ENCODE measurements around the gene ACSF3. TPM values are rescaled to one million over a fixed set of nuclear protein-coding genes. Genes with fewer than 3 reads are reported as not detected.

The ACSF3 gene
- total and polyA plus RNA-seq, 2 donors (not counting 1 experiment from before 2014, with no cell fraction given) = 45.2 to 113 TPM

GRCh38 chr16:89074803-89075688, 18.6 kb upstream of the ACSF3 start:
- no peak overlapping the region for H3K4me3 Mint-ChIP-seq

More at GRCh38 chr16:89074803-89075688, 18.6 kb upstream of the ACSF3 start:
- no peaks in the 10 kb centered on the region for H3K36me3 ChIP-seq (replicated peaks in 1 of 2; ENCODE audit: control extremely low read depth in 1 of 2, control insufficient read depth in 1 of 2, extremely low read depth in 1 of 2, insufficient read depth in 2 of 2, low read length in 1 of 2)
- ChIA-PET POLR2A (no interaction called here), CTCF (no interaction called here)
- peaks cover 0 to 20% (median 0%) of the 10 kb centered on the region in 3 donors for H3K9me3 ChIP-seq (ENCODE audit: control extremely low read depth in 1 of 3, control insufficient read depth in 2 of 3, insufficient read depth in 1 of 3, low read length in 2 of 3)
- H4K20me1 ChIP-seq (ENCODE audit: control insufficient read depth, insufficient read depth, low read length, poor library complexity, severe bottlenecking) = no peaks in the 10 kb centered on the region
- H3K27ac Mint-ChIP-seq = no peak overlapping the region
- TF ChIP-seq EZH2 (IDR thresholded peaks at IDR 0.05; ENCODE audit: borderline replicate concordance, insufficient read depth, low read depth, low read length, poor library complexity, severe bottlenecking) (no peak), CTCF (IDR thresholded peaks at IDR 0.05) (no peak)
- no peaks in the 10 kb centered on the region for H3K27me3 ChIP-seq (replicated peaks in 1 of 4; ENCODE audit: control extremely low read depth in 1 of 4, control insufficient read depth in 3 of 4, insufficient read depth in 4 of 4, low read length in 3 of 4)
- H2AFZ ChIP-seq (ENCODE audit: insufficient read depth, low read depth, low read length, poor library complexity, severe bottlenecking) = no peak overlapping the region
- no peaks in the 10 kb centered on the region for H3K9me3 Mint-ChIP-seq (ENCODE audit: insufficient read depth)
- H3K4me2 ChIP-seq (replicated peaks; ENCODE audit: low read depth, low read length, poor library complexity, severe bottlenecking) = no peak overlapping the region
- no peak overlapping the region for H3K9ac ChIP-seq (ENCODE audit: low read length)
- no peaks in the 10 kb centered on the region for H3K79me2 ChIP-seq (ENCODE audit: control insufficient read depth, insufficient read depth, low read length)
- H3K4me3 ChIP-seq (ENCODE audit: control extremely low read depth in 1 of 5, extremely low read depth in 1 of 5, insufficient read depth in 1 of 5, low read depth in 2 of 5, low read length in 4 of 5) = no peak overlapping the region
- ATAC-seq (ENCODE audit: low read depth) (no peak), DNase-seq (no peak)
- no peak overlapping the region for H3K27ac ChIP-seq (ENCODE audit: low read length in 2 of 2)
- WGBS (ENCODE audit: insufficient coverage) = 98% methylated on average over 37 of the region's 37 CpGs
- H3K4me1 Mint-ChIP-seq = no peaks in the 10 kb centered on the region
- H3K4me1 ChIP-seq (ENCODE audit: control insufficient read depth in 2 of 2, insufficient read depth in 2 of 2, low read length in 2 of 2) = no peaks in the 10 kb centered on the region
- H3K27me3 Mint-ChIP-seq = no peaks in the 10 kb centered on the region
- intact Hi-C loops (cut with micrococcal nuclease) = no loop called here

Data from B cell (primary cell).